Liver (tissue), 9 donors: ENCODE results near the gene GJB1. TPM values are rescaled to one million over a fixed set of nuclear protein-coding genes. Genes with fewer than 3 reads are reported as not detected.

Experiments used
- DNase-seq: peaks from one replicate; pipeline ENCODE4 v3.0.0-alpha.2; 2017; ENCODE audit warnings: low spot score
- H3K27ac ChIP-seq, 2 donors: one replicate each; pipeline ENCODE4 v1.7.0; 2013; ENCODE audit warnings: inconsistent platforms in 2 of 2, low read length in 2 of 2, control low read depth in 1 of 2, low read depth in 1 of 2, mild to moderate bottlenecking in 1 of 2
- H3K27me3 ChIP-seq, 4 donors: one replicate each; pipeline versions ENCODE4 v1.6.1 to v1.7.0; 2013; ENCODE audit warnings: low read length in 3 of 4, inconsistent platforms in 1 of 4, mild to moderate bottlenecking in 1 of 4, moderate library complexity in 1 of 4; ENCODE audit not compliant: control insufficient read depth in 4 of 4, insufficient read depth in 4 of 4
- H3K36me3 ChIP-seq, 4 donors: one replicate each; pipeline versions ENCODE4 v1.6.1 to v1.7.0; 2013; ENCODE audit warnings: low read length in 3 of 4, mild to moderate bottlenecking in 3 of 4, low read depth in 1 of 4, moderate library complexity in 1 of 4; ENCODE audit not compliant: control insufficient read depth in 4 of 4, insufficient read depth in 3 of 4
- H3K4me1 ChIP-seq, 4 donors: one replicate each; pipeline versions ENCODE4 v1.6.1 to v1.7.0; 2013; ENCODE audit warnings: low read length in 3 of 4, mild to moderate bottlenecking in 3 of 4, moderate library complexity in 1 of 4; ENCODE audit not compliant: control insufficient read depth in 4 of 4, insufficient read depth in 4 of 4
- H3K4me3 ChIP-seq, 3 donors: one replicate each; pipeline versions ENCODE4 v1.6.1 to v1.7.0; 2013; ENCODE audit warnings: low read length in 3 of 3, control low read depth in 1 of 3, low read depth in 1 of 3, mild to moderate bottlenecking in 1 of 3
- H3K9ac ChIP-seq, 2 donors: one replicate each; pipeline ENCODE4 v1.7.0; 2013; ENCODE audit warnings: low read length in 2 of 2, mild to moderate bottlenecking in 2 of 2, moderate library complexity in 2 of 2, control low read depth in 1 of 2, low read depth in 1 of 2
- H3K9me3 ChIP-seq, 4 donors: one replicate each; pipeline versions ENCODE4 v1.6.1 to v1.7.0; 2013; ENCODE audit warnings: low read length in 3 of 4; ENCODE audit not compliant: control insufficient read depth in 4 of 4
- EGR1 ChIP-seq, 2 donors: IDR thresholded peaks; 2 replicates each; pipeline ENCODE4 v1.6.1; 2016 to 2018; ENCODE audit warnings: antibody characterized with exemption in 2 of 2, low read depth in 2 of 2
- FOXA1 ChIP-seq: IDR thresholded peaks from 2 replicates; pipeline ENCODE4 v1.6.1; 2016; ENCODE audit warnings: antibody characterized with exemption
- FOXA2 ChIP-seq: IDR thresholded peaks from 2 replicates; pipeline ENCODE4 v1.6.1; 2016; ENCODE audit warnings: antibody characterized with exemption
- GABPA ChIP-seq, 2 donors: IDR thresholded peaks in 1 of 2; conservative IDR thresholded peaks in 1 of 2; 2 replicates each; pipeline ENCODE4 v1.6.1; 2016; ENCODE audit warnings: antibody characterized with exemption in 2 of 2, mild to moderate bottlenecking in 1 of 2, moderate library complexity in 1 of 2
- HNF4A ChIP-seq, 2 donors: conservative IDR thresholded peaks; 2 replicates each; pipeline ENCODE4 v1.6.1; 2016; ENCODE audit warnings: antibody characterized with exemption in 2 of 2, mild to moderate bottlenecking in 2 of 2
- HNF4G ChIP-seq: IDR thresholded peaks from 2 replicates; pipeline ENCODE4 v1.6.1; 2016; ENCODE audit warnings: antibody characterized with exemption
- JUND ChIP-seq, 2 donors: IDR thresholded peaks; 2 replicates each; pipeline ENCODE4 v1.6.1; 2016; ENCODE audit warnings: antibody characterized with exemption in 2 of 2
- NR2F2 ChIP-seq: IDR thresholded peaks from 2 replicates; pipeline ENCODE4 v1.6.1; 2016; ENCODE audit warnings: antibody characterized with exemption
- RAD21 ChIP-seq, 2 donors: IDR thresholded peaks; 2 replicates each; pipeline ENCODE4 v1.6.1; 2016; ENCODE audit warnings: antibody characterized with exemption in 2 of 2, mild to moderate bottlenecking in 2 of 2
- RXRA ChIP-seq, 2 donors: IDR thresholded peaks; 2 replicates each; pipeline ENCODE4 v1.6.1; 2017 to 2018; ENCODE audit warnings: antibody characterized with exemption in 2 of 2, mild to moderate bottlenecking in 1 of 2
- SP1 ChIP-seq: IDR thresholded peaks from 2 replicates; pipeline ENCODE4 v1.6.1; 2018; ENCODE audit warnings: antibody characterized with exemption, mild to moderate bottlenecking
- TAF1 ChIP-seq: conservative IDR thresholded peaks from 2 replicates; pipeline ENCODE4 v1.6.1; 2016; ENCODE audit warnings: antibody characterized with exemption, mild to moderate bottlenecking
- YY1 ChIP-seq: IDR thresholded peaks from 2 replicates; pipeline ENCODE4 v1.6.1; 2016; ENCODE audit warnings: antibody characterized with exemption, mild to moderate bottlenecking
- WGBS: extraction: QIAGEN DNeasy Blood & Tissue Kit; methylation state at CpG from one replicate; pipeline ENCODE4 v1.1.7; 2013; 5-methylcytosine and 5-hydroxymethylcytosine counted together
- polyA plus RNA-seq, 2 donors: library from polyadenylated mRNA; stranded (reverse) in 1 of 2; unstranded in 1 of 2; fragments of 200-250 nt in 1 of 2; fragments of >200 nt in 1 of 2; fragmentation: Nextera tagmentation in 1 of 2; extraction: Ambion mirVana in 1 of 2; gene quantifications; one replicate each; pipeline versions ENCODE4 v1.2.1 to v1.2.3, GENCODE V29; 2013 to 2015
- total RNA-seq, 2 donors: library from RNA; depleted of rRNA; stranded (reverse); fragments of >200 nt; gene quantifications; one replicate each; pipeline ENCODE4 v1.2.3, GENCODE V29; 2014
- TF ChIP-seq, protein P1 (sequence below): IDR thresholded peaks from 2 replicates; pipeline ENCODE4 v1.6.1; 2016; ENCODE audit warnings: antibody characterized with exemption
- TF ChIP-seq, protein P2 (sequence below): fragments of 150-350 bp; IDR thresholded peaks from 2 replicates; pipeline ENCODE4 v1.5.1; 2017; ENCODE audit warnings: improper control_type of control experiment, low read depth, low read length; ENCODE audit not compliant: missing input control
- TF ChIP-seq, protein P3 (sequence below): IDR thresholded peaks from 2 replicates; pipeline ENCODE4 v1.6.1; 2016; ENCODE audit warnings: antibody characterized with exemption
- TF ChIP-seq, protein P4 (sequence below): IDR thresholded peaks from 2 replicates; pipeline ENCODE4 v1.6.1; 2016; ENCODE audit warnings: antibody characterized with exemption
- TF ChIP-seq, protein P5 (sequence below): IDR thresholded peaks from 2 replicates; pipeline ENCODE4 v1.6.1; 2016; ENCODE audit warnings: antibody characterized with exemption, mild to moderate bottlenecking
- donor health status: healthy.
- donor health status: healthy.
- donor health status: healthy.
- donor health status: healthy.
- donor health status: healthy.

The GJB1 gene
- total and polyA plus RNA-seq, 4 donors = 77.1 to 251 (median 199) TPM

DNA sequence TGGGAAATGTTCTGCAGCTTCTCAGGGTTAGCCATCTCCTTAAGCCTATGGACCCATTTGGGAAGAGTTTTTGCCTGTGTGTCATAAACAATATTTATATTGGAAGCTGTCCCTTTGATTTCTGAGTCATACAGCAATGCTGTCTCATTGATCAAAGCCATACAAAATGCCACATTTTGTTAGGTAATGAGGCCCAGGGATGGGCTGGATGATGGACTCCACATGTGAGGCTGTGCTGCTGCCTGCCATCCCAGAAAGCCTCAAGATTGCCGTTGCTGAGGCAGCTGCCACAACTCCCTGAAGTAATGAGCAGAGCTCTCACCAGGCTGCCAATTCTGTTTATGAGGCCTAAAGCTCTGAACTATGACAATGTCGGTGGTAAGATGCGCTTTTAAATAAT, 12.2 kb upstream of the GJB1 start:
- H3K4me3 ChIP-seq = no peak overlapping the region
- peaks cover 3 to 32% (median 26%) of the 10 kb centered on the region in 4 donors for H3K4me1 ChIP-seq
- H3K9ac ChIP-seq = no peak overlapping the region
- H3K27ac ChIP-seq = no peak overlapping the region
- H3K36me3 ChIP-seq = no peaks in the 10 kb centered on the region
- 85% methylated on average over 3 of the region's 3 CpGs for WGBS
- TF ChIP-seq, protein P1, sequence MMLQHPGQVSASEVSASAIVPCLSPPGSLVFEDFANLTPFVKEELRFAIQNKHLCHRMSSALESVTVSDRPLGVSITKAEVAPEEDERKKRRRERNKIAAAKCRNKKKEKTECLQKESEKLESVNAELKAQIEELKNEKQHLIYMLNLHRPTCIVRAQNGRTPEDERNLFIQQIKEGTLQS = no peak
- TF ChIP-seq HNF4A (conservative IDR thresholded peaks at IDR 0.05) = no peak
- TF ChIP-seq HNF4G = no peak
- TF ChIP-seq, protein P2, sequence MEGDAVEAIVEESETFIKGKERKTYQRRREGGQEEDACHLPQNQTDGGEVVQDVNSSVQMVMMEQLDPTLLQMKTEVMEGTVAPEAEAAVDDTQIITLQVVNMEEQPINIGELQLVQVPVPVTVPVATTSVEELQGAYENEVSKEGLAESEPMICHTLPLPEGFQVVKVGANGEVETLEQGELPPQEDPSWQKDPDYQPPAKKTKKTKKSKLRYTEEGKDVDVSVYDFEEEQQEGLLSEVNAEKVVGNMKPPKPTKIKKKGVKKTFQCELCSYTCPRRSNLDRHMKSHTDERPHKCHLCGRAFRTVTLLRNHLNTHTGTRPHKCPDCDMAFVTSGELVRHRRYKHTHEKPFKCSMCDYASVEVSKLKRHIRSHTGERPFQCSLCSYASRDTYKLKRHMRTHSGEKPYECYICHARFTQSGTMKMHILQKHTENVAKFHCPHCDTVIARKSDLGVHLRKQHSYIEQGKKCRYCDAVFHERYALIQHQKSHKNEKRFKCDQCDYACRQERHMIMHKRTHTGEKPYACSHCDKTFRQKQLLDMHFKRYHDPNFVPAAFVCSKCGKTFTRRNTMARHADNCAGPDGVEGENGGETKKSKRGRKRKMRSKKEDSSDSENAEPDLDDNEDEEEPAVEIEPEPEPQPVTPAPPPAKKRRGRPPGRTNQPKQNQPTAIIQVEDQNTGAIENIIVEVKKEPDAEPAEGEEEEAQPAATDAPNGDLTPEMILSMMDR = no peak
- no peak for TF ChIP-seq JUND (IDR thresholded peaks at IDR 0.05)
- TF ChIP-seq GABPA (IDR thresholded peaks at IDR 0.05 in 1 of 2, conservative IDR thresholded peaks at IDR 0.05 in 1 of 2) = no peak
- TF ChIP-seq EGR1 (IDR thresholded peaks at IDR 0.05; ENCODE audit: low read depth in 2 of 2) = no peak
- no peak for TF ChIP-seq FOXA2
- no peak for TF ChIP-seq RAD21 (IDR thresholded peaks at IDR 0.05)
- no peak for TF ChIP-seq FOXA1
- TF ChIP-seq YY1 = no peak
- TF ChIP-seq, protein P3, sequence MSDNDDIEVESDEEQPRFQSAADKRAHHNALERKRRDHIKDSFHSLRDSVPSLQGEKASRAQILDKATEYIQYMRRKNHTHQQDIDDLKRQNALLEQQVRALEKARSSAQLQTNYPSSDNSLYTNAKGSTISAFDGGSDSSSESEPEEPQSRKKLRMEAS = no peak
- TF ChIP-seq RXRA (IDR thresholded peaks at IDR 0.05) = no peak
- no peak for TF ChIP-seq TAF1
- TF ChIP-seq, protein P4, sequence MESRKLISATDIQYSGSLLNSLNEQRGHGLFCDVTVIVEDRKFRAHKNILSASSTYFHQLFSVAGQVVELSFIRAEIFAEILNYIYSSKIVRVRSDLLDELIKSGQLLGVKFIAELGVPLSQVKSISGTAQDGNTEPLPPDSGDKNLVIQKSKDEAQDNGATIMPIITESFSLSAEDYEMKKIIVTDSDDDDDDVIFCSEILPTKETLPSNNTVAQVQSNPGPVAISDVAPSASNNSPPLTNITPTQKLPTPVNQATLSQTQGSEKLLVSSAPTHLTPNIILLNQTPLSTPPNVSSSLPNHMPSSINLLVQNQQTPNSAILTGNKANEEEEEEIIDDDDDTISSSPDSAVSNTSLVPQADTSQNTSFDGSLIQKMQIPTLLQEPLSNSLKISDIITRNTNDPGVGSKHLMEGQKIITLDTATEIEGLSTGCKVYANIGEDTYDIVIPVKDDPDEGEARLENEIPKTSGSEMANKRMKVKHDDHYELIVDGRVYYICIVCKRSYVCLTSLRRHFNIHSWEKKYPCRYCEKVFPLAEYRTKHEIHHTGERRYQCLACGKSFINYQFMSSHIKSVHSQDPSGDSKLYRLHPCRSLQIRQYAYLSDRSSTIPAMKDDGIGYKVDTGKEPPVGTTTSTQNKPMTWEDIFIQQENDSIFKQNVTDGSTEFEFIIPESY = no peak
- TF ChIP-seq SP1 = no peak
- no peak for TF ChIP-seq NR2F2
- TF ChIP-seq, protein P5, sequence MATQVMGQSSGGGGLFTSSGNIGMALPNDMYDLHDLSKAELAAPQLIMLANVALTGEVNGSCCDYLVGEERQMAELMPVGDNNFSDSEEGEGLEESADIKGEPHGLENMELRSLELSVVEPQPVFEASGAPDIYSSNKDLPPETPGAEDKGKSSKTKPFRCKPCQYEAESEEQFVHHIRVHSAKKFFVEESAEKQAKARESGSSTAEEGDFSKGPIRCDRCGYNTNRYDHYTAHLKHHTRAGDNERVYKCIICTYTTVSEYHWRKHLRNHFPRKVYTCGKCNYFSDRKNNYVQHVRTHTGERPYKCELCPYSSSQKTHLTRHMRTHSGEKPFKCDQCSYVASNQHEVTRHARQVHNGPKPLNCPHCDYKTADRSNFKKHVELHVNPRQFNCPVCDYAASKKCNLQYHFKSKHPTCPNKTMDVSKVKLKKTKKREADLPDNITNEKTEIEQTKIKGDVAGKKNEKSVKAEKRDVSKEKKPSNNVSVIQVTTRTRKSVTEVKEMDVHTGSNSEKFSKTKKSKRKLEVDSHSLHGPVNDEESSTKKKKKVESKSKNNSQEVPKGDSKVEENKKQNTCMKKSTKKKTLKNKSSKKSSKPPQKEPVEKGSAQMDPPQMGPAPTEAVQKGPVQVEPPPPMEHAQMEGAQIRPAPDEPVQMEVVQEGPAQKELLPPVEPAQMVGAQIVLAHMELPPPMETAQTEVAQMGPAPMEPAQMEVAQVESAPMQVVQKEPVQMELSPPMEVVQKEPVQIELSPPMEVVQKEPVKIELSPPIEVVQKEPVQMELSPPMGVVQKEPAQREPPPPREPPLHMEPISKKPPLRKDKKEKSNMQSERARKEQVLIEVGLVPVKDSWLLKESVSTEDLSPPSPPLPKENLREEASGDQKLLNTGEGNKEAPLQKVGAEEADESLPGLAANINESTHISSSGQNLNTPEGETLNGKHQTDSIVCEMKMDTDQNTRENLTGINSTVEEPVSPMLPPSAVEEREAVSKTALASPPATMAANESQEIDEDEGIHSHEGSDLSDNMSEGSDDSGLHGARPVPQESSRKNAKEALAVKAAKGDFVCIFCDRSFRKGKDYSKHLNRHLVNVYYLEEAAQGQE = no peak
- H3K27me3 ChIP-seq = no peaks in the 10 kb centered on the region
- H3K9me3 ChIP-seq = no peaks in the 10 kb centered on the region
- no peak for DNase-seq
